HEK293 (cell line): ENCODE measurements around the gene SMIM38.
A peak's percentile ranks its signal among the peaks of the same experiment; 100 is the strongest.

Experiments
- CTCF ChIA-PET: fragments of 350-600 bp; formaldehyde crosslinking; extraction: SDS; loops from one replicate; lab custom pipeline; 2021; ENCODE audit warnings: antibody characterized with exemption; lab: Yijun Ruan, JAX
- POLR2A ChIA-PET: fragments of 300-600 bp; formaldehyde crosslinking; extraction: SDS; loops from one replicate; lab custom pipeline; 2020; ENCODE audit warnings: antibody characterized with exemption, inconsistent platforms; lab: Yijun Ruan, JAX
- H3K27ac ChIP-seq: fragments of 200-500 bp; sonication (Bioruptor generic); 2 replicates; pipeline ENCODE4 v1.5.1; 2014; ENCODE audit warnings: low read depth, low read length, control low read depth, inconsistent platforms; ENCODE audit errors: extremely low read depth
- H3K36me3 ChIP-seq, 2 experiments: fragments of 200-500 bp in 1 of 2; sonication (Bioruptor generic) in 1 of 2; 1 replicate in 1 of 2; 2 replicates in 1 of 2; pipeline ENCODE4 v1.5.1; 2014 to 2017; ENCODE audit warnings: inconsistent platforms in 2 of 2, low read length in 2 of 2; ENCODE audit not compliant: control insufficient read depth in 2 of 2, insufficient read depth in 1 of 2
- H3K4me1 ChIP-seq: fragments of 200-500 bp; sonication (Bioruptor generic); 2 replicates; pipeline ENCODE4 v1.5.1; 2014; ENCODE audit warnings: mild to moderate bottlenecking, low read length, inconsistent platforms; ENCODE audit not compliant: control insufficient read depth, insufficient read depth
- H3K4me3 ChIP-seq: 2 replicates; pipeline ENCODE4 v1.5.1; 2011; ENCODE audit warnings: low read depth, mild to moderate bottlenecking, control low read depth, low read length, moderate library complexity
- H3K9me3 ChIP-seq: fragments of 200-500 bp; sonication (Bioruptor generic); 2 replicates; pipeline ENCODE4 v1.5.1; 2014; ENCODE audit warnings: low read depth, low read length, inconsistent platforms; ENCODE audit not compliant: control insufficient read depth, insufficient read depth
- GLIS1 ChIP-seq: fragments of 450-650 bp; formaldehyde crosslinking; IDR thresholded peaks from 2 replicates; pipeline ENCODE4 v1.5.1; 2016; ENCODE audit warnings: missing biosample characterization, missing genetic modification characterization
- GLIS2 ChIP-seq: fragments of 450-650 bp; formaldehyde crosslinking; IDR thresholded peaks from 2 replicates; pipeline ENCODE4 v1.5.1; 2016; ENCODE audit warnings: missing biosample characterization, missing genetic modification characterization
- IKZF3 ChIP-seq: fragments of 450-650 bp; IDR thresholded peaks from 2 replicates; pipeline ENCODE4 v1.5.0; 2018; ENCODE audit warnings: missing biosample characterization, mild to moderate bottlenecking, missing genetic modification characterization, moderate library complexity
- SCRT2 ChIP-seq: fragments of 450-650 bp; formaldehyde crosslinking; IDR thresholded peaks from 2 replicates; pipeline ENCODE4 v1.5.1; 2016; ENCODE audit warnings: missing biosample characterization, missing genetic modification characterization
- SP3 ChIP-seq: fragments of 450-650 bp; formaldehyde crosslinking; IDR thresholded peaks from 2 replicates; pipeline ENCODE4 v1.5.1; 2016; ENCODE audit warnings: missing biosample characterization, missing genetic modification characterization
- TCF7L2 ChIP-seq: IDR thresholded peaks from 2 replicates; pipeline ENCODE4 v1.6.1; 2011; ENCODE audit warnings: low read depth, mild to moderate bottlenecking, inconsistent platforms, low read length, moderate library complexity, borderline replicate concordance
- ZBTB21 ChIP-seq: fragments of 450-650 bp; formaldehyde crosslinking; IDR thresholded peaks from 2 replicates; pipeline ENCODE4 v1.5.1; 2017; ENCODE audit warnings: missing biosample characterization, missing genetic modification characterization
- ZNF121 ChIP-seq: fragments of 450-650 bp; formaldehyde crosslinking; IDR thresholded peaks from 2 replicates; pipeline ENCODE4 v1.5.1; 2016; ENCODE audit warnings: missing biosample characterization, missing genetic modification characterization
- ZNF132 ChIP-seq: fragments of 450-650 bp; formaldehyde crosslinking; IDR thresholded peaks from 2 replicates; pipeline ENCODE4 v1.5.1; 2017; ENCODE audit warnings: missing biosample characterization, missing genetic modification characterization, borderline replicate concordance
- ZNF146 ChIP-seq: fragments of 450-650 bp; formaldehyde crosslinking; IDR thresholded peaks from 2 replicates; pipeline ENCODE4 v1.5.1; 2016; ENCODE audit warnings: missing biosample characterization, missing genetic modification characterization
- ZNF211 ChIP-seq: fragments of 450-650 bp; formaldehyde crosslinking; IDR thresholded peaks from 2 replicates; pipeline ENCODE4 v1.5.1; 2016; ENCODE audit warnings: low read depth, missing biosample characterization, missing genetic modification characterization
- ZNF23 ChIP-seq: fragments of 450-650 bp; formaldehyde crosslinking; IDR thresholded peaks from 2 replicates; pipeline ENCODE4 v1.5.1; 2016; ENCODE audit warnings: missing biosample characterization, missing genetic modification characterization, borderline replicate concordance
- ZNF302 ChIP-seq: fragments of 450-650 bp; formaldehyde crosslinking; IDR thresholded peaks from 2 replicates; pipeline ENCODE4 v1.5.1; 2016; ENCODE audit warnings: missing biosample characterization, missing genetic modification characterization, low read depth
- ZNF341 ChIP-seq: fragments of 450-650 bp; formaldehyde crosslinking; IDR thresholded peaks from 2 replicates; pipeline ENCODE4; 2016; ENCODE audit warnings: low read depth, missing biosample characterization, missing genetic modification characterization
- ZNF514 ChIP-seq: fragments of 450-650 bp; formaldehyde crosslinking; IDR thresholded peaks from 2 replicates; pipeline ENCODE4 v1.5.1; 2016; ENCODE audit warnings: missing biosample characterization, missing genetic modification characterization
- ZNF549 ChIP-seq: fragments of 450-650 bp; IDR thresholded peaks from 2 replicates; pipeline ENCODE4 v1.5.1; 2018; ENCODE audit warnings: missing biosample characterization, missing genetic modification characterization, mild to moderate bottlenecking, inconsistent platforms, moderate library complexity
- ZNF645 ChIP-seq: fragments of 450-650 bp; formaldehyde crosslinking; IDR thresholded peaks from 2 replicates; pipeline ENCODE4; 2016; ENCODE audit warnings: missing biosample characterization, missing genetic modification characterization
- ZSCAN5A ChIP-seq: fragments of 450-650 bp; formaldehyde crosslinking; IDR thresholded peaks from 2 replicates; pipeline ENCODE4 v1.5.1; 2016; ENCODE audit warnings: missing biosample characterization, missing genetic modification characterization
- TF ChIP-seq, protein P1 (sequence below): fragments of 450-650 bp; formaldehyde crosslinking; IDR thresholded peaks from 2 replicates; pipeline ENCODE4 v1.5.1; 2016; ENCODE audit warnings: missing biosample characterization, missing genetic modification characterization
- TF ChIP-seq, protein P2 (sequence below): fragments of 450-650 bp; formaldehyde crosslinking; conservative IDR thresholded peaks from 2 replicates; pipeline ENCODE4 v1.5.1; 2016; ENCODE audit warnings: low read depth, missing biosample characterization, missing genetic modification characterization

SMIM38 gene

DNA sequence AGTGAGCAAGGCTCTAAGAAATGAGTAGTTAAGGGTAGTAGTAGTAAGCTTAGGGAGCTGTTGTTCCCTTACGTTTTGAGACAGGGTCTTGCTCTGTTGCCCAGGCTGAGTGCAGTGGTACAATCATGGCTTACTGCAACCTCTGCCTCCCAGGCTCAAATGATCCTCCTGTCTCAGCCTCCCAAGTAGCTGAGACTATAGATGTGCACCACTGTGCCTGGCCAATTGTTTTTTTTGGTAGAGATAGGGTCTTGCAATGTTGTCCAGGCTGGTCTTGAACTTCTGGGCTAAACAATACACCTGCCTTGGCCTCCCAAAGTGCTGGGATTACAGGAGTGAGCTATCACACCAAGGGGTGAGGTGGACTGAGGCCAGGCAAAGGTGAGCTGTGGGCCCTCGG is 10.0 kb downstream of the SMIM38 start:
- Histone ChIP-seq H3K9me3 (no peaks in the 10 kb centered on the region), H3K4me1 (no peaks in the 10 kb centered on the region; the same call in 1 of the 2 replicates), H3K36me3 (no peaks in the 10 kb centered on the region), H3K27ac (no peak overlapping the region), H3K4me3 (no peak overlapping the region)
- TF ChIP-seq ZNF121 (tag by site-specific recombination) (peak; percentile 66), SP3 (tag by site-specific recombination) (no peak)
- ChIA-PET CTCF (interaction anchor here (0.6 to 1.3 kb wide), 3 partner anchors 34 to 422 kb away, joined by 3 to 4 read pairs (median 3); no protein-coding TSS in a partner anchor), POLR2A (interaction anchor here (1.4 kb wide), 1 partner anchor 9 kb away, joined by 6 read pairs; no protein-coding TSS in a partner anchor)

DNA sequence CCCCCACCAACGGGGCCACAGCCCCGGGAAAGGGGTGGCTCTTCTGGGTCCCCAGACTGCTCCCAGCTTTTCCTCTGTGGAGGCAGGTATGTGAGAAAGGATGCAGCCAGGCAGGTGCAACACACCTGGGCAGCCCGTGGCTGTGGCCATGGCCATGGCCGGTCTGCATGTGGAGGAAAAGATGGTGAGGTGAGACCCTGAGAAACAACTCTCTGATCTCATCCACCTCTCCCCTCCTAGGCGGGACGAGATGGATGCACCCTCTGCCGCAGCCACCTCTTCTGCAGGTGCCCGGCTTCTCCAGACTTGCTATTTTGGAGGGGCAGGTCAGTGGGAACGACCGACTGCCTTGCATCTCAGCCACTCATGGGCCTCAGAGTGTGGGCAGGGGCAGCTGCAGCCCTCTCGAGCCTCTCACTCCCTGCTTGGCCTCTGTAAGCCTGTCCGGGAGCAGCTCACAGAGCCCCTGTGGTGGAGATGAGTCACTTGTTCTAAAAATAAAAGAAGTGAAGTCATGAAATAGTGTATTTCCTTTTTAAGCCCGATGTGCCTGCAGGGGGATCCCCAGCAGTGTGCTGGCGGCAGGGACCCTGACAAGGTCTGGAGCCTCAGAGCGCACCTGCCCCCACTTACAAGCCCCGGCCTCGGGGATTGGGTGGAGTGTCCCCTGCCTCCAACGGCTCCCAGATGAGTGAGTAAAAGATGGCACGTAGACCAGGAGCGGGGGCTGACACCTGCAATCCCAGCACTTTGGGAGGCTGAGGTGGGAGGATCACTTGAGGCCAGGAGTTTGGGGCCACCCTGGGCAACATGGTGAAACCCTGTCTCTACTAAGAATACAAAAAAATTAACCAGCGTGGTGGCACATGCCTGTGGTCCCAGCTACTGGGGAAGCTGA is 10.7 kb downstream of the SMIM38 start:
- Histone ChIP-seq H3K9me3 (no peaks in the 10 kb centered on the region), H3K36me3 (no peaks in the 10 kb centered on the region), H3K4me1 (no peaks in the 10 kb centered on the region; the same call in 1 of the 2 replicates), H3K4me3 (no peak overlapping the region), H3K27ac (no peak overlapping the region)
- POLR2A ChIA-PET, result interaction anchor here (1.4 kb wide), 1 partner anchor 9 kb away, joined by 6 read pairs; no protein-coding TSS in a partner anchor
- CTCF ChIA-PET, result interaction anchor here (0.6 to 1.3 kb wide), 3 partner anchors 35 to 422 kb away, joined by 3 to 4 read pairs (median 3); no protein-coding TSS in a partner anchor
- TF ChIP-seq GLIS2 (tag by site-specific recombination) (peak; percentile 80; the same call in 1 of the 2 replicates), ZNF645 (tag by site-specific recombination) (no peak), ZNF549 (no peak), ZNF132 (tag by site-specific recombination) (no peak), ZSCAN5A (tag by site-specific recombination) (no peak), ZNF302 (tag by site-specific recombination) (no peak), ZNF341 (tag by site-specific recombination) (no peak), ZBTB21 (tag by site-specific recombination) (no peak), ZNF514 (tag by site-specific recombination) (no peak), ZNF23 (tag by site-specific recombination) (no peak), TCF7L2 (no peak), SCRT2 (tag by site-specific recombination) (no peak), ZNF211 (tag by site-specific recombination) (no peak), ZNF146 (tag by site-specific recombination) (no peak), IKZF3 (tag by site-specific recombination) (no peak), GLIS1 (tag by site-specific recombination) (peak; percentile 71)
- TF ChIP-seq, protein P1, sequence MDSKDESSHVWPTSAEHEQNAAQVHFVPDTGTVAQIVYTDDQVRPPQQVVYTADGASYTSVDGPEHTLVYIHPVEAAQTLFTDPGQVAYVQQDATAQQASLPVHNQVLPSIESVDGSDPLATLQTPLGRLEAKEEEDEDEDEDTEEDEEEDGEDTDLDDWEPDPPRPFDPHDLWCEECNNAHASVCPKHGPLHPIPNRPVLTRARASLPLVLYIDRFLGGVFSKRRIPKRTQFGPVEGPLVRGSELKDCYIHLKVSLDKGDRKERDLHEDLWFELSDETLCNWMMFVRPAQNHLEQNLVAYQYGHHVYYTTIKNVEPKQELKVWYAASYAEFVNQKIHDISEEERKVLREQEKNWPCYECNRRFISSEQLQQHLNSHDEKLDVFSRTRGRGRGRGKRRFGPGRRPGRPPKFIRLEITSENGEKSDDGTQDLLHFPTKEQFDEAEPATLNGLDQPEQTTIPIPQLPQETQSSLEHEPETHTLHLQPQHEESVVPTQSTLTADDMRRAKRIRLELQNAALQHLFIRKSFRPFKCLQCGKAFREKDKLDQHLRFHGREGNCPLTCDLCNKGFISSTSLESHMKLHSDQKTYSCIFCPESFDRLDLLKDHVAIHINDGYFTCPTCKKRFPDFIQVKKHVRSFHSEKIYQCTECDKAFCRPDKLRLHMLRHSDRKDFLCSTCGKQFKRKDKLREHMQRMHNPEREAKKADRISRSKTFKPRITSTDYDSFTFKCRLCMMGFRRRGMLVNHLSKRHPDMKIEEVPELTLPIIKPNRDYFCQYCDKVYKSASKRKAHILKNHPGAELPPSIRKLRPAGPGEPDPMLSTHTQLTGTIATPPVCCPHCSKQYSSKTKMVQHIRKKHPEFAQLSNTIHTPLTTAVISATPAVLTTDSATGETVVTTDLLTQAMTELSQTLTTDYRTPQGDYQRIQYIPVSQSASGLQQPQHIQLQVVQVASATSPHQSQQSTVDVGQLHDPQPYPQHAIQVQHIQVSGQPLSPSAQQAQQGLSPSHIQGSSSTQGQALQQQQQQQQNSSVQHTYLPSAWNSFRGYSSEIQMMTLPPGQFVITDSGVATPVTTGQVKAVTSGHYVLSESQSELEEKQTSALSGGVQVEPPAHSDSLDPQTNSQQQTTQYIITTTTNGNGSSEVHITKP (tag by site-specific recombination), result peak; percentile 86
- TF ChIP-seq, protein P2, sequence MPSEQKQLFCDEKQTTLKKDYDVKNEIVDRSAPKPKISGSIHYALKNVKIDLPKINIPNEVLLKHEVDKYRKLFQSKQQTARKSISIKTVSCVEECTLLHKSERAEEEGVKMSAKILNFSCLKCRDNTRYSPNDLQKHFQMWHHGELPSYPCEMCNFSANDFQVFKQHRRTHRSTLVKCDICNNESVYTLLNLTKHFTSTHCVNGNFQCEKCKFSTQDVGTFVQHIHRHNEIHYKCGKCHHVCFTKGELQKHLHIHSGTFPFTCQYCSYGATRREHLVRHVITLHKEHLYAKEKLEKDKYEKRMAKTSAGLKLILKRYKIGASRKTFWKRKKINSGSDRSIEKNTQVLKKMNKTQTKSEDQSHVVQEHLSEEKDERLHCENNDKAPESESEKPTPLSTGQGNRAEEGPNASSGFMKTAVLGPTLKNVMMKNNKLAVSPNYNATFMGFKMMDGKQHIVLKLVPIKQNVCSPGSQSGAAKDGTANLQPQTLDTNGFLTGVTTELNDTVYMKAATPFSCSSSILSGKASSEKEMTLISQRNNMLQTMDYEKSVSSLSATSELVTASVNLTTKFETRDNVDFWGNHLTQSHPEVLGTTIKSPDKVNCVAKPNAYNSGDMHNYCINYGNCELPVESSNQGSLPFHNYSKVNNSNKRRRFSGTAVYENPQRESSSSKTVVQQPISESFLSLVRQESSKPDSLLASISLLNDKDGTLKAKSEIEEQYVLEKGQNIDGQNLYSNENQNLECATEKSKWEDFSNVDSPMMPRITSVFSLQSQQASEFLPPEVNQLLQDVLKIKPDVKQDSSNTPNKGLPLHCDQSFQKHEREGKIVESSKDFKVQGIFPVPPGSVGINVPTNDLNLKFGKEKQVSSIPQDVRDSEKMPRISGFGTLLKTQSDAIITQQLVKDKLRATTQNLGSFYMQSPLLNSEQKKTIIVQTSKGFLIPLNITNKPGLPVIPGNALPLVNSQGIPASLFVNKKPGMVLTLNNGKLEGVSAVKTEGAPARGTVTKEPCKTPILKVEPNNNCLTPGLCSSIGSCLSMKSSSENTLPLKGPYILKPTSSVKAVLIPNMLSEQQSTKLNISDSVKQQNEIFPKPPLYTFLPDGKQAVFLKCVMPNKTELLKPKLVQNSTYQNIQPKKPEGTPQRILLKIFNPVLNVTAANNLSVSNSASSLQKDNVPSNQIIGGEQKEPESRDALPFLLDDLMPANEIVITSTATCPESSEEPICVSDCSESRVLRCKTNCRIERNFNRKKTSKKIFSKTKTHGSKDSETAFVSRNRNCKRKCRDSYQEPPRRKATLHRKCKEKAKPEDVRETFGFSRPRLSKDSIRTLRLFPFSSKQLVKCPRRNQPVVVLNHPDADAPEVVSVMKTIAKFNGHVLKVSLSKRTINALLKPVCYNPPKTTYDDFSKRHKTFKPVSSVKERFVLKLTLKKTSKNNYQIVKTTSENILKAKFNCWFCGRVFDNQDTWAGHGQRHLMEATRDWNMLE, result no peak
